ENCODE results near the gene HDAC4.

Gene HDAC4

GRCh38 chr2:239027391-239028252 lies 373.2 kb downstream of the HDAC4 start:
- DNase-seq (ENCODE audit: low read depth in 2 of 2): no peak

DNA sequence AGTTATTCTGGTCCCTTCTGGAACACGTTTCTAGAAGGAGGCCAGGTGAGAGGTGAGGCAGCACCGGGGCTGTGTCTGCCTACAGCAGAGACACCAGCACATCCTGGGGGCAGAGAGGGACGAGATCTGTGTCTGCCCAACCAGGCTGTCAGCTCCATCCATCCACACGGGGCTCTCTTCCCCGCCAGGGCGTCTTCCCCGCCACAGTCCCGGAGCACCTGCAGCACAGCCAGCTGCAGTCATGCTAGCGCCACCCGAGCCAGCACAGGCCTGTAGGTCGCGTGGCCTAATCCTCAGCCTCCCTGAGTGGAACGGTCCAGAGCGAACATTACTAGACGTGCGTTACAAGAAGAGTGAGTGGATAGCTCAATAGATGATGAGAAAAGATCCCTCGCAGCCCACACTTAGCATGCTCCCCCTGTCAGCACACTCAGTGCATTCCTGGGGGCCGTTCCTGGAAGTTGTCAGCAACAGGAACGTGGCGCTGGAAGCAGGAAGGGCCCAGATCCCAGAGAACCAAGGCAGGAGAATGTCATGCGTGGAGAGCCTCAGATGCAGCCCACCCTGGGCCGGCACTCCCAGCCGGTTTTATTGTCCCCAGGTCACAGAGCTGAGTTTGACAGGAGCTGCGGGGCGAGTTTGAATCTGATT lies 374.0 kb downstream of the HDAC4 start:
- no peak for DNase-seq (ENCODE audit: low read depth in 2 of 2)

DNA sequence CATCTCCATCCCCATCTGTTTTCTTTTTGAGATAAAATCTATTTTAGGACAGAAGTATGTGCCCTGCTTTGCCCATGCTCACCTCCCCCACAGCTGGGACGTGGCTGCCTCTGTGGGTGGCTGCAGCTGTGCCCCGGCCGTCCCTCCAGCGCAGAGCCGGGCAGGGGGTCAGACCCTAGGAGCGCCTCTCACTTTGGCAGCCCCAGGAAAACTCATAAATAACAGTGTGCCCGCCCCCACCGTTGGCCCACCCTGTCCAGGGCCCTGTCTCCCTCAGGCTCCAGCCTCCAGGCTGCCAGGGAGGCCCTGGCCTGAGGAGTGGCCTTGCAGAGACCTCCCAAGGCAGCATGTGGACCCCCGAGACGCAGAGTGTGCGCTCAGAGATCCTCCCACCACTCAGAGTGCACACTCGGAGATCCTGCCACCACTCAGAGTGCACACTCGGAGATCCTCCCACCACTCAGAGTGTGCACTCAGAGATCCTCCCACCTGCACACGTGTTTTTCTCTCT lies 374.8 kb downstream of the HDAC4 start:
- no peak for DNase-seq (ENCODE audit: low read depth in 2 of 2)

DNA sequence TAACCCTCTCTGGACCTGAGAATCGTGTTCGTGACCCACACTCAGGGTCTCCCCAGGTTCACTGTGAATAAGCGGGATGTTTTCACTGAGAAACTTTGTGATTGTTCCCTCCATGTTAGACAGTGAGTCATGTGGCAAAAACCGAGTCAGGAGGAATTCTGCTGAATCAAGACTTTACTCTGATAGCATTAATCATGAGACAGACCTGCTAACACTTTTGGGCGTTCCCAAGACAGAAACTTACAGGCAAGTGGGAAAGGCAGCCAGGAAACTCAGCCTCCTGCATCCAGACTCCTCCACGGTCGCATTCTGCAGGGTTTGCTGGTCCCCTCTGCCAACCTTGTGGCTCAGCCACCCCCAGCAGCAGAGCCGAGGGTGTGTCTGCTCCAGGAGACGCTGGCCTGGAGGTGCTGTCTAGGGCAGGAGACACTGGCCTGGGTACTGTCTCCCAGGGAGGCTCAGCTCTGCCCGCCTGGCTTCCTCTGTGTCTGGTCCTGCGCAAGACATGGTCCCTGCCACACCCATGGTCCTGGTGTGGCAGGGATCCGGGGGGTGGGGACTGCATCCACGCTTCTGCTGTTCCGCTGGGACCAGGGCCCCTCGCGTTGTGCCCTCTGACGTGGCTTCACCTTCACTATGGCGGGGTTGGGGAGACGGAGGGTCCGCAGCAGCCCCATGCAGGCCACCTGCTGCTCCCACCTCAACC lies 375.6 kb downstream of the HDAC4 start:
- DNase-seq (ENCODE audit: low read depth in 2 of 2): no peak

DNA sequence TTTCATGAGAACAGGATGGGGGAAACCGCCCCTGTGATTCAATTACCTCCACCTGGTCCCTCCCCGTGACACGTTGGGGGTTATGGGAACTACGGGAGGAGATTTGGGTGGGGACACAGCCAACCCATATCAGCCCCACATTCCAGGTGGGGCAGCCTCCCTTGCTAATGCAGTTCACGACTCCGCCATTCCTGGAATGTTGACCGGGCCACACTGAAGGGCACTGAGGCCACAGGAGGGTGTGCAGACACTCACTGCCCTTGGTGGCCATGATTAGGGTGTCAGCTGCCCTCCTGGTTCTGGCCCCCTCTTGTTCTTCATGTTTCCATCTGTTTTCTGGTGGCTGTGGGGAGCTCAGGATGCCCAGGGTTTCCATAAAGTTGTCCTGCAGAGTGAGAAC lies 376.6 kb downstream of the HDAC4 start:
- no peak for DNase-seq (ENCODE audit: low read depth in 2 of 2)

DNA sequence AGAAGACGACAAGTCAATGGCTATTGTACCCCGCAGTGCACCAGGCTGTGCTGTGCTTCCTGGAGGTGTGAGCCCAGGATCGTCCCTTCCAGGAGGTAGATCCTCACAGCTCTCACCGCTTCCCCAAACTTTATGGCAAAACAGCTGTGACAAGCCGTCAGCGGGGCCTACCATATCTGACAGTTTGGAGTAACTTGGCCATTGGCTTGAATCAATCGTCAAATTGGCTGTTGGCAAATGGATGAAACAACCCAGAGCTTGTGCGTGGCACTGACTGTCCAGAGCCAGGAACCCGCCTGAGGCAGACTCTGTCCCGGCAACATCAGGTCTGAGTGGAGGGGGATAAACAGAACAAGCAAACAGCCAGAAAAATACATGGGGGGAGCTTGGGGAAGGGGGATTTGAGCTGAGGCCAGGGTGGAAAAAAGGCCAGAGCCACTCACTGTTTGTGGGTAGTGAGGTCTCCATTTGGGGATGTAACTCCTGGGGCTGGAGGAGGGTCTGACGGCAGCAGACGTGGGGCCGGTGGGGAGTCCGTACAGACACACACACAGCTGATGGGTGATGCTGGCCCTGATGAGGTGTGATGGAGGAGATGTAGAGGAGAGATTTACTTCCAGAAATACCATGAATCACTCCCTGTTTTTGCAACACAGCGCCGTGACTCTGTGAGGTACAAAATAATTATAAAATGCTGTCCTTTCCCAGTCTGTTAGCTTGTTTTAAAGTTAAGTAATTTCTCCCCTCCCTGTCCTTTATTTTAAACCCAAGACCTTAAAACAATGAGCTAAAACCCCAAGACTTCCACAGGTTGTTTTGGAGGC lies 378.2 kb downstream of the HDAC4 start:
- DNase-seq (ENCODE audit: low read depth in 2 of 2): no peak

- no peak for DNase-seq (ENCODE audit: low read depth in 2 of 2)
Observed at GRCh38 chr2:239021651-239022436, 379.0 kb downstream of the HDAC4 start.

GRCh38 chr2:239021224-239021623 lies 379.6 kb downstream of the HDAC4 start:
- no peak for DNase-seq (ENCODE audit: low read depth in 2 of 2)

DNA sequence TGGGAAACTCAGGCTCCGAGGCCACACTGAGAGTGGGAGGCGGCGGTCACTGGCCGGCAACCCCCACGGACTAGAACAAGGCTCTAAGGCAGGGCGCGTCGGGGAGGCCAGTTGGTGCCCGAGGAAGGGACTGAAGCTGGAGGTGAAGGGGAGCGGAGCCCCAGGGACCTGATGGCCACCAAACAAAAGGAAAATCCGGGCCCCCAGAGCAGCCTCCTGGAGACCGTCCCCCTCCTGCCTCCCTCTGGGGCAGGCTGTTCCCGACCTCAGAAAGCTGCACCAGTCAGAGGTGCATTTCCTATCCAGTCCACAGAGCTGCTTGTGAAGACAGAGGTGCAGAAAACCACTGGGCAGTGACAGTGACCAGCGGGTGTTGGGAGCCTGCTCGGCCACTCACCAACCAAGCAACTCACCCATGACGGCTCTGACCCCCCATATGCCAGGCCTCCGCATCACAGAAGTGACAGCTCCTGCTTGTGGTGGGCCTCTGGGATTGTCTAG lies 380.2 kb downstream of the HDAC4 start:
- DNase-seq (ENCODE audit: low read depth in 2 of 2): no peak

- DNase-seq (ENCODE audit: low read depth in 2 of 2): no peak
Observed at GRCh38 chr2:239019183-239019581, 381.6 kb downstream of the HDAC4 start.

GRCh38 chr2:239018271-239019182 lies 382.3 kb downstream of the HDAC4 start:
- no peak for DNase-seq (ENCODE audit: low read depth in 2 of 2)

GRCh38 chr2:239017491-239018098 lies 383.2 kb downstream of the HDAC4 start:
- no peak for DNase-seq (ENCODE audit: low read depth in 2 of 2)

GRCh38 chr2:239015901-239016675 lies 384.7 kb downstream of the HDAC4 start:
- no peak for DNase-seq (ENCODE audit: low read depth in 2 of 2)

GRCh38 chr2:239015218-239015900 lies 385.5 kb downstream of the HDAC4 start:
- no peak for DNase-seq (ENCODE audit: low read depth in 2 of 2)

- DNase-seq (ENCODE audit: low read depth in 2 of 2): no peak
Observed at GRCh38 chr2:239014458-239015217, 386.2 kb downstream of the HDAC4 start.

GRCh38 chr2:239013678-239013976 lies 387.2 kb downstream of the HDAC4 start:
- DNase-seq (ENCODE audit: low read depth in 2 of 2): no peak
